ENCODE data around the gene CLRN1.

The CLRN1 gene

GRCh38 chr3:150878290-150878689 is 94.2 kb downstream of the CLRN1 start:
- H3K27me3 ChIP-seq (ENCODE audit: insufficient read depth, low read length, poor library complexity, severe bottlenecking): no peaks in the 10 kb centered on the region
- H3F3A ChIP-seq (ENCODE audit: low read depth): no peaks in the 10 kb centered on the region
- no peaks in the 10 kb centered on the region for H3K36me3 ChIP-seq (ENCODE audit: insufficient read depth, low read length)
- no peaks in the 10 kb centered on the region for H3K9me3 ChIP-seq (ENCODE audit: insufficient read depth, low read depth, low read length)
- no peaks in the 10 kb centered on the region for H3K9me2 ChIP-seq (replicated peaks; ENCODE audit: low read depth, low read length)
- no peaks in the 10 kb centered on the region for H3K79me2 ChIP-seq (ENCODE audit: insufficient read depth, low read length)
- H4K20me1 ChIP-seq (ENCODE audit: insufficient read depth, low read length, poor library complexity, severe bottlenecking): no peaks in the 10 kb centered on the region
- no peak for TF ChIP-seq EZH2phosphoT487 (IDR thresholded peaks at IDR 0.05; ENCODE audit: borderline replicate concordance)
- TF ChIP-seq CTCF (conservative IDR thresholded peaks at IDR 0.05; ENCODE audit: low read length): no peak
- no peak overlapping the region for H3K4me2 ChIP-seq (ENCODE audit: low read depth, low read length, poor library complexity, severe bottlenecking)
- no peaks in the 10 kb centered on the region for H3K4me1 ChIP-seq (ENCODE audit: insufficient read depth, low read length, poor library complexity, severe bottlenecking)
- no peak overlapping the region for H2AFZ ChIP-seq (ENCODE audit: low read length)
- no peak overlapping the region for H3K9ac ChIP-seq (ENCODE audit: low read depth, low read length, poor library complexity, severe bottlenecking)
- H3K4me3 ChIP-seq (ENCODE audit: low read length, poor library complexity, severe bottlenecking): no peak overlapping the region

- no peak overlapping the region for H3K4me3 ChIP-seq (ENCODE audit: low read length, poor library complexity, severe bottlenecking)
- no peaks in the 10 kb centered on the region for H3K9me3 ChIP-seq (ENCODE audit: insufficient read depth, low read depth, low read length)
- TF ChIP-seq CTCF (conservative IDR thresholded peaks at IDR 0.05; ENCODE audit: low read length) (no peak), EZH2phosphoT487 (IDR thresholded peaks at IDR 0.05; ENCODE audit: borderline replicate concordance) (no peak)
- no peak overlapping the region for H3K9ac ChIP-seq (ENCODE audit: low read depth, low read length, poor library complexity, severe bottlenecking)
- H4K20me1 ChIP-seq (ENCODE audit: insufficient read depth, low read length, poor library complexity, severe bottlenecking): no peaks in the 10 kb centered on the region
- H3K9me2 ChIP-seq (replicated peaks; ENCODE audit: low read depth, low read length): no peaks in the 10 kb centered on the region
- H2AFZ ChIP-seq (ENCODE audit: low read length): no peak overlapping the region
- H3K36me3 ChIP-seq (ENCODE audit: insufficient read depth, low read length): no peaks in the 10 kb centered on the region
- no peaks in the 10 kb centered on the region for H3K4me1 ChIP-seq (ENCODE audit: insufficient read depth, low read length, poor library complexity, severe bottlenecking)
- no peaks in the 10 kb centered on the region for H3F3A ChIP-seq (ENCODE audit: low read depth)
- H3K79me2 ChIP-seq (ENCODE audit: insufficient read depth, low read length): no peaks in the 10 kb centered on the region
- H3K4me2 ChIP-seq (ENCODE audit: low read depth, low read length, poor library complexity, severe bottlenecking): no peak overlapping the region
- H3K27me3 ChIP-seq (ENCODE audit: insufficient read depth, low read length, poor library complexity, severe bottlenecking): no peaks in the 10 kb centered on the region
These were observed 95.2 kb downstream of the CLRN1 start for GRCh38 chr3:150877303-150877702.

- H3K9ac ChIP-seq (ENCODE audit: low read depth, low read length, poor library complexity, severe bottlenecking): no peak overlapping the region
- no peaks in the 10 kb centered on the region for H4K20me1 ChIP-seq (ENCODE audit: insufficient read depth, low read length, poor library complexity, severe bottlenecking)
- no peak overlapping the region for H3K4me3 ChIP-seq (ENCODE audit: low read length, poor library complexity, severe bottlenecking)
- no peaks in the 10 kb centered on the region for H3K79me2 ChIP-seq (ENCODE audit: insufficient read depth, low read length)
- no peaks in the 10 kb centered on the region for H3K36me3 ChIP-seq (ENCODE audit: insufficient read depth, low read length)
- no peaks in the 10 kb centered on the region for H3F3A ChIP-seq (ENCODE audit: low read depth)
- no peaks in the 10 kb centered on the region for H3K27me3 ChIP-seq (ENCODE audit: insufficient read depth, low read length, poor library complexity, severe bottlenecking)
- no peaks in the 10 kb centered on the region for H3K4me1 ChIP-seq (ENCODE audit: insufficient read depth, low read length, poor library complexity, severe bottlenecking)
- no peaks in the 10 kb centered on the region for H3K9me2 ChIP-seq (replicated peaks; ENCODE audit: low read depth, low read length)
- TF ChIP-seq EZH2phosphoT487 (IDR thresholded peaks at IDR 0.05; ENCODE audit: borderline replicate concordance): no peak
- no peak for TF ChIP-seq CTCF (conservative IDR thresholded peaks at IDR 0.05; ENCODE audit: low read length)
- H2AFZ ChIP-seq (ENCODE audit: low read length): no peak overlapping the region
- H3K4me2 ChIP-seq (ENCODE audit: low read depth, low read length, poor library complexity, severe bottlenecking): no peak overlapping the region
- H3K9me3 ChIP-seq (ENCODE audit: insufficient read depth, low read depth, low read length): no peaks in the 10 kb centered on the region
These were observed 95.8 kb downstream of the CLRN1 start for GRCh38 chr3:150876611-150877265.
